CD14-positive monocyte (primary cell): ENCODE measurements around the gene MAP7D1. TPM values are rescaled to one million over a fixed set of nuclear protein-coding genes. Genes with fewer than 3 reads are reported as not detected.
"Not testable (repeated sequence)": the region's sequence is repeated elsewhere in the genome, so short reads cannot be mapped to it uniquely, and the experiment has no call there.

Source experiments
- DNase-seq, 3 donors: peaks; one replicate each; pipeline ENCODE4 v3.0.0-alpha.2; 2011 to 2022
- H2AFZ ChIP-seq: 2 replicates; pipeline ENCODE4 v1.6.0; 2012; ENCODE audit warnings: mild to moderate bottlenecking, low read depth, low read length, inconsistent platforms; ENCODE audit not compliant: insufficient read depth, poor library complexity, severe bottlenecking
- H3K27ac ChIP-seq, 2 donors: 1 replicate in 1 of 2; 2 replicates in 1 of 2; pipeline ENCODE4 v1.5.1; 2012 to 2013; ENCODE audit warnings: low read length in 2 of 2, control low read depth in 1 of 2, inconsistent platforms in 1 of 2, low read depth in 1 of 2, mild to moderate bottlenecking in 1 of 2
- H3K27me3 ChIP-seq, 2 donors: one replicate each; pipeline versions ENCODE4 v1.6.0 to v1.6.1; 2011 to 2013; ENCODE audit warnings: low read length in 2 of 2; ENCODE audit not compliant: control insufficient read depth in 2 of 2, insufficient read depth in 2 of 2
- H3K36me3 ChIP-seq, 2 donors: replicated peaks in 1 of 2; 1 replicate in 1 of 2; 2 replicates in 1 of 2; pipeline versions ENCODE4 v1.5.1 to v1.6.1; 2012 to 2013; ENCODE audit warnings: low read length in 2 of 2, control low read depth in 1 of 2, inconsistent platforms in 1 of 2, mild to moderate bottlenecking in 1 of 2; ENCODE audit not compliant: insufficient read depth in 2 of 2, control insufficient read depth in 1 of 2
- H3K4me1 ChIP-seq, 2 donors: 1 replicate in 1 of 2; 2 replicates in 1 of 2; pipeline versions ENCODE4 v1.5.1 to v1.6.1; 2012 to 2013; ENCODE audit warnings: low read length in 2 of 2, control low read depth in 1 of 2, inconsistent platforms in 1 of 2, mild to moderate bottlenecking in 1 of 2, moderate library complexity in 1 of 2; ENCODE audit not compliant: insufficient read depth in 2 of 2, control insufficient read depth in 1 of 2
- H3K4me2 ChIP-seq: replicated peaks from 2 replicates; pipeline ENCODE3; 2012; ENCODE audit warnings: low read length, moderate library complexity, mild to moderate bottlenecking; ENCODE audit not compliant: poor library complexity, severe bottlenecking; ENCODE audit errors: extremely low read depth
- H3K4me3 ChIP-seq, 3 experiments: fragments of 200-600 bp in 1 of 3; sonication (generic) in 1 of 3; replicated peaks in 1 of 3; 1 replicate in 2 of 3; 2 replicates in 1 of 3; pipeline ENCODE4 v1.5.1; 2011 to 2013; ENCODE audit warnings: low read length in 3 of 3, mild to moderate bottlenecking in 3 of 3, control low read depth in 2 of 3, low read depth in 2 of 3, inconsistent platforms in 1 of 3, moderate library complexity in 1 of 3
- H3K79me2 ChIP-seq: 2 replicates; pipeline ENCODE4 v1.6.0; 2012; ENCODE audit warnings: mild to moderate bottlenecking, control low read depth, inconsistent platforms, low read length, moderate library complexity; ENCODE audit not compliant: insufficient read depth
- H3K9ac ChIP-seq: 2 replicates; pipeline ENCODE4 v1.6.0; 2017; ENCODE audit warnings: low read length, mild to moderate bottlenecking; ENCODE audit not compliant: insufficient read depth, poor library complexity, severe bottlenecking
- H3K9me3 ChIP-seq, 2 donors: replicated peaks in 1 of 2; 1 replicate in 1 of 2; 2 replicates in 1 of 2; pipeline versions ENCODE4 v1.5.1 to v1.6.1; 2012 to 2013; ENCODE audit warnings: low read length in 2 of 2, control low read depth in 1 of 2; ENCODE audit not compliant: control insufficient read depth in 1 of 2, insufficient read depth in 1 of 2
- H4K20me1 ChIP-seq: 2 replicates; pipeline ENCODE4 v1.6.0; 2012; ENCODE audit warnings: mild to moderate bottlenecking, low read length, control low read depth, moderate library complexity; ENCODE audit not compliant: insufficient read depth
- H3K27ac Mint-ChIP-seq, 7 donors: one replicate each; pipeline ENCODE4 v1.8.0; 2020; ENCODE audit warnings: mild to moderate bottlenecking in 7 of 7, mixed read lengths in 7 of 7, moderate library complexity in 6 of 7, inconsistent platforms in 2 of 7
- H3K27me3 Mint-ChIP-seq, 3 donors: one replicate each; pipeline ENCODE4 v1.8.0; 2021 to 2022; ENCODE audit warnings: low read depth in 3 of 3, mild to moderate bottlenecking in 3 of 3, mixed read lengths in 3 of 3, moderate library complexity in 3 of 3, inconsistent platforms in 1 of 3
- H3K36me3 Mint-ChIP-seq, 2 donors: one replicate each; pipeline ENCODE4 v1.8.0; 2020; ENCODE audit warnings: mixed read lengths in 2 of 2, inconsistent platforms in 1 of 2, mild to moderate bottlenecking in 1 of 2
- H3K4me1 Mint-ChIP-seq: one replicate; pipeline ENCODE4 v1.8.0; 2020; ENCODE audit warnings: mild to moderate bottlenecking, mixed read lengths
- H3K4me3 Mint-ChIP-seq, 2 donors: one replicate each; pipeline ENCODE4 v1.8.0; 2020; ENCODE audit warnings: mild to moderate bottlenecking in 2 of 2, mixed read lengths in 2 of 2, moderate library complexity in 1 of 2
- H3K9me3 Mint-ChIP-seq, 7 donors: one replicate each; pipeline ENCODE4 v1.8.0; 2020 to 2022; ENCODE audit warnings: mixed read lengths in 7 of 7, mild to moderate bottlenecking in 6 of 7, moderate library complexity in 6 of 7, inconsistent platforms in 2 of 7
- CTCF ChIP-seq: fragments of 200-600 bp; IDR thresholded peaks from one replicate; pipeline ENCODE4 v1.8.0; 2022; ENCODE audit warnings: antibody characterized with exemption, mild to moderate bottlenecking
- WGBS: methylation state at CpG from one replicate; pipeline ENCODE4 v1.1.5; 2013; ENCODE audit warnings: missing lambda C conversion rate; ENCODE audit not compliant: insufficient coverage; 5-methylcytosine and 5-hydroxymethylcytosine counted together
- intact Hi-C, 2 donors: fragments of 100-400 bp; cut with micrococcal nuclease; formaldehyde crosslinking; loops; one replicate each; pipeline versions ENCODE4 v1.15.0 to v1.15.1; 2023
- polyA plus RNA-seq, 3 donors: library from polyadenylated mRNA; depleted of rRNA in 1 of 3; unstranded in 2 of 3; stranded (reverse) in 1 of 3; fragments of 300-500 nt in 2 of 3; fragments of >200 nt in 1 of 3; fragmentation: Illumina TruSeq in 2 of 3; gene quantifications; 1 replicate in 2 of 3; 2 replicates in 1 of 3; pipeline ENCODE4 v1.2.3, GENCODE V29; 2012 to 2021

MAP7D1 gene
- polyA plus RNA-seq, 3 donors: 12.3 to 153 (median 13.6) TPM

DNA sequence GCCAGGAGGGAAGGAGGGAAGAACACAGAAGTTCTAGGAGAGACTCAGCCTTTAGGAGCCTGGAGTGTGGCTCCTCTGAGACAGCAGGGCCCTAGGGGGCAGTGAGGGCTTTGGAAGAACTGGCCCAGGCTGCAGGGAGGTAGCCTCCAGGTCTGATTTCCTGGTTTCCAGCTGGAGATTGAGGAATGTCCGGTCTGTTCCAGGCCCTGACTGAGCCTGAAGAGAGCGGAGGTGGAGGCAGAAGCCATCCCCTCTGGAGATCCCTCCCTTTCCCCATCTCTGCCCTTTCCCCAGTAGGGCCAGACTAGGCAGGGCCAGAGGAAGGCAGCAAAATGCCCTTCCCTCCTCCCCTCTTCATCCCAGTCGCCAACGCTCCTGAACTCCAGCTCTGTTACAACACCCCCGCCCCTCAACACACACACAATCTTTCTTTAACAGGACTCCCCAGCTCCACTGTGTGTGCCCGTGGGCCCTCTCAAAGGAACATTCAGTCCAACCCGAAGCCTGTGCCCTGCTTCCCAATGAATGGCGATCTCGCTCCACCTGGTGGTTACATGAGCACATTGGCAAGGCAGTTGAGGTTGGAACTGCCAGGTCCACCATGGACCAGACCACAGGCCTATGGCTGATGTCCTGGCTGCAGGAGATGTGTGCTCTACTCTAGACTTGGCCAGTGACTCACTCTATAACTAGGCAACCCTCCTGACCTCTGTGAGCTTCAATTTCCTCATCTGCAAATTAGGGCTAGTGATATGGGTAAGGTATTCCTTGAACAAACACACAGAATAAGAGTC, 32.0 kb downstream of the MAP7D1 start:
- H3K36me3 Mint-ChIP-seq: no peaks in the 10 kb centered on the region
- peak overlapping the region; percentile 18 for H3K4me2 ChIP-seq
- intact Hi-C loops: loop anchor here (1.0 to 10.0 kb wide), 7 partner anchors 34 to 97 kb away; partner anchors contain the start of genes TRAPPC3 (in 2 of the 2) and THRAP3 (in 1 of the 2)

DNA sequence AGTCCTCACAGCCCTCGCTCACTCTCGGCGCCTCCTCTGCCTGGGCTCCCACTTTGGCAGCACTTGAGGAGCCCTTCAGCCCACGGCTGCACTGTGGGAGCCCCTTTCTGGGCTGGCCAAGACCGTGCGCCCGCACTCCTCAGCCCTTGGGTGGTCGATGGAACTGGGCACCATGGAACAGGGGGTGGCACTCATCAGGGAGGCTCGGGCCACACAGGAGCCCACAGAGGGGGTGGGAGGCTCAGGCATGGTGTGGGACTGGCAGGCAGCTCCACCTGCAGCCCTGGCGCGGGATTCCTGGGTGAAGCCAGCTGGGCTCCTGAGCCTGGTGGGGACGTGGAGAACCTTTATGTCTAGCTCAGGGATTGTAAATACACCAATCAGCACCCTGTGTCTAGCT, 40.8 kb downstream of the MAP7D1 start:
- H3K9ac ChIP-seq, H3K4me2 ChIP-seq, intact Hi-C loops, H3K27ac Mint-ChIP-seq, H3K27me3 Mint-ChIP-seq, H3K4me3 Mint-ChIP-seq, H3K36me3 Mint-ChIP-seq, H2AFZ ChIP-seq, H3K9me3 ChIP-seq, H3K27me3 ChIP-seq, H3K27ac ChIP-seq, H3K4me3 ChIP-seq, DNase-seq, H3K36me3 ChIP-seq, H3K4me1 Mint-ChIP-seq, H4K20me1 ChIP-seq, H3K79me2 ChIP-seq, H3K4me1 ChIP-seq, H3K9me3 Mint-ChIP-seq: not testable (repeated sequence)
- 97% methylated on average over 9 of the region's 12 CpGs for WGBS

More for the DNA sequence above, 32.0 kb downstream of the MAP7D1 start:
- Histone ChIP-seq H3K27me3 (no peaks in the 10 kb centered on the region), H3K4me1 (peaks cover 5 to 7% of the 10 kb centered on the region in 2 donors), H3K79me2 (no peaks in the 10 kb centered on the region), H3K9ac (no peak overlapping the region), H3K4me3 (no peak overlapping the region), H3K36me3 (no peaks in the 10 kb centered on the region), H2AFZ (peak overlapping the region; percentile 70), H4K20me1 (peaks cover 2% of the 10 kb centered on the region), H3K9me3 (no peaks in the 10 kb centered on the region), H3K27ac (peak overlapping the region; percentile 12 to 28)
- Mint-ChIP-seq H3K27ac (peak overlapping the region; percentile 37 to 89 (median 78)), H3K9me3 (no peaks in the 10 kb centered on the region), H3K4me3 (peak overlapping the region in 1 of 2 donors; percentile 79), H3K27me3 (peaks cover 0 to 6% (median 1%) of the 10 kb centered on the region in 3 donors), H3K4me1 (peaks cover 5% of the 10 kb centered on the region)
- 17% methylated on average over 9 of the region's 9 CpGs for WGBS
- TF ChIP-seq CTCF: peak; percentile 78
- peak; percentile 83 to 89 (median 89) for DNase-seq
